HCT116 (cell line): ENCODE measurements around the gene ALK. TPM values are rescaled to one million over a fixed set of nuclear protein-coding genes. Genes with fewer than 3 reads are reported as not detected.

Experiments used
- ATAC-seq: fragments of 200-7000 bp; cut with Tn5 transposase; 2 replicates; pipeline ENCODE4 v1.9.1; 2020; ENCODE audit warnings: mild to moderate bottlenecking, moderate library complexity
- BruUV-seq: library from RNA; stranded (reverse); fragments of 400-500 nt; replicated peaks from 2 replicates; lab custom pipeline; 2021; lab: Mats Ljungman, UMichigan
- CTCF ChIA-PET: fragments of 300-600 bp; sonication (Branson Sonifier 250); formaldehyde crosslinking; loops from one replicate; lab custom pipeline; 2021; ENCODE audit warnings: antibody characterized with exemption; lab: Charles Lee
- POLR2A ChIA-PET: fragments of 300-600, 350-600 bp; sonication (Branson Sonifier 250); formaldehyde crosslinking; loops from one replicate; lab custom pipeline; 2021; ENCODE audit warnings: antibody characterized with exemption; lab: Charles Lee
- RAD21 ChIA-PET, 2 experiments: fragments of 300-600 bp; sonication (Branson Sonifier 250); formaldehyde crosslinking; loops; one replicate each; lab custom pipeline; 2023; ENCODE audit warnings: low total read pairs in 2 of 2; ENCODE audit not compliant: uncharacterized antibody in 2 of 2, unreplicated experiment in 2 of 2, low non-redundant PET in 1 of 2; lab: Charles Lee
- DNase-seq: peaks from one replicate; pipeline ENCODE4 v3.0.0-alpha.2; 2010; ENCODE audit warnings: low read depth, low spot score
- H2AFZ ChIP-seq: fragments of 200-600 bp; shearing (Covaris generic), sonication (generic); 2 replicates; pipeline ENCODE4 v1.6.1; 2017; ENCODE audit warnings: low read depth, mixed run types, mixed read lengths, antibody characterized with exemption, low read length; ENCODE audit not compliant: poor library complexity, severe bottlenecking
- H3K27ac ChIP-seq: 2 replicates; pipeline ENCODE4 v1.5.1; 2012; ENCODE audit warnings: low read depth, low read length
- H3K27me3 ChIP-seq: fragments of 200-600 bp; sonication (generic); 2 replicates; pipeline ENCODE4 v1.6.1; 2016; ENCODE audit warnings: mixed run types, low read length, mixed read lengths; ENCODE audit not compliant: insufficient read depth
- H3K36me3 ChIP-seq, 2 experiments: fragments of 200-500 bp in 1 of 2; fragments of 200-600 bp in 1 of 2; sonication (Bioruptor generic) in 1 of 2; sonication (generic) in 1 of 2; 2 replicates each; pipeline versions ENCODE4 v1.5.1 to v1.6.1; 2014 to 2016; ENCODE audit warnings: low read length in 2 of 2, inconsistent platforms in 1 of 2, mixed read lengths in 1 of 2, mixed run types in 1 of 2; ENCODE audit not compliant: insufficient read depth in 2 of 2, control insufficient read depth in 1 of 2
- H3K4me1 ChIP-seq, 2 experiments: fragments of 200-600 bp in 1 of 2; sonication (generic) in 1 of 2; 2 replicates each; pipeline versions ENCODE4 v1.5.1 to v1.6.1; 2012 to 2017; ENCODE audit warnings: low read length in 2 of 2, inconsistent platforms in 1 of 2, mild to moderate bottlenecking in 1 of 2, mixed read lengths in 1 of 2, mixed run types in 1 of 2, moderate library complexity in 1 of 2; ENCODE audit not compliant: insufficient read depth in 2 of 2, control insufficient read depth in 1 of 2
- H3K4me2 ChIP-seq: fragments of 200-600 bp; sonication (generic); 2 replicates; pipeline ENCODE4 v1.6.1; 2017; ENCODE audit warnings: mixed run types, low read length, mixed read lengths
- H3K4me3 ChIP-seq, 2 experiments: fragments of 200-600 bp in 1 of 2; sonication (generic) in 1 of 2; replicated peaks in 1 of 2; 2 replicates each; pipeline ENCODE4 v1.5.1; 2011 to 2016; ENCODE audit warnings: low read length in 2 of 2, control low read depth in 1 of 2, low read depth in 1 of 2, mild to moderate bottlenecking in 1 of 2, mixed read lengths in 1 of 2, mixed run types in 1 of 2
- H3K79me2 ChIP-seq: fragments of 200-600 bp; sonication (generic); 2 replicates; pipeline ENCODE4 v1.6.1; 2017; ENCODE audit warnings: mild to moderate bottlenecking, mixed run types, low read length, moderate library complexity, mixed read lengths; ENCODE audit not compliant: insufficient read depth
- H3K9ac ChIP-seq: fragments of 200-600 bp; sonication (generic); 2 replicates; pipeline ENCODE4 v1.6.1; 2016; ENCODE audit warnings: low read length, mixed read lengths
- H3K9me2 ChIP-seq: fragments of 200-600 bp; sonication (generic), shearing (Covaris generic); 2 replicates; pipeline ENCODE4 v1.6.1; 2017; ENCODE audit warnings: mixed run types, mild to moderate bottlenecking, moderate library complexity; ENCODE audit not compliant: insufficient read depth
- H3K9me3 ChIP-seq, 2 experiments: fragments of 200-500 bp in 1 of 2; fragments of 200-600 bp in 1 of 2; sonication (Bioruptor generic) in 1 of 2; sonication (generic) in 1 of 2; 2 replicates each; pipeline ENCODE4 v1.6.1; 2014 to 2017; ENCODE audit warnings: low read length in 2 of 2, mixed read lengths in 2 of 2, inconsistent platforms in 1 of 2, low read depth in 1 of 2, mild to moderate bottlenecking in 1 of 2, mixed run types in 1 of 2, moderate library complexity in 1 of 2; ENCODE audit not compliant: control insufficient read depth in 1 of 2, insufficient read depth in 1 of 2
- H4K20me1 ChIP-seq: fragments of 200-600 bp; sonication (generic), shearing (Covaris generic); 2 replicates; pipeline ENCODE4 v1.6.1; 2017; ENCODE audit warnings: mixed run types, mild to moderate bottlenecking, moderate library complexity; ENCODE audit not compliant: insufficient read depth
- ATF3 ChIP-seq: IDR thresholded peaks from 2 replicates; pipeline ENCODE4 v1.6.1; 2012
- EZH2phosphoT487 ChIP-seq: fragments of 200-600 bp; IDR thresholded peaks from 2 replicates; pipeline ENCODE4 v1.6.1; 2018; ENCODE audit warnings: antibody characterized with exemption, borderline replicate concordance
- FOSL1 ChIP-seq: IDR thresholded peaks from 2 replicates; pipeline ENCODE4 v1.6.1; 2012; ENCODE audit warnings: low read depth
- MAX ChIP-seq: IDR thresholded peaks from 2 replicates; pipeline ENCODE4 v1.6.1; 2012
- POLR2A ChIP-seq: IDR thresholded peaks from 2 replicates; pipeline ENCODE4 v1.7.0; 2011; ENCODE audit warnings: borderline replicate concordance; ENCODE audit not compliant: insufficient read depth, insufficient read length; ENCODE audit errors: extremely low read depth
- RAD21 ChIP-seq: IDR thresholded peaks from 2 replicates; pipeline ENCODE4 v1.6.1; 2012; ENCODE audit warnings: low read depth, mild to moderate bottlenecking
- REST ChIP-seq: IDR thresholded peaks from 2 replicates; pipeline ENCODE4 v1.6.1; 2012; ENCODE audit warnings: low read depth
- TCF7L2 ChIP-seq: IDR thresholded peaks from 2 replicates; pipeline ENCODE4 v1.7.0; 2011; ENCODE audit warnings: borderline replicate concordance, inconsistent platforms; ENCODE audit not compliant: insufficient read depth, insufficient read length; ENCODE audit errors: extremely low read depth
- YY1 ChIP-seq: IDR thresholded peaks from 2 replicates; pipeline ENCODE4 v1.6.1; 2011; ENCODE audit warnings: low read length, low read depth, moderate library complexity, mild to moderate bottlenecking; ENCODE audit not compliant: insufficient replicate concordance; ENCODE audit errors: extremely low read depth
- ZNF274 ChIP-seq: fragments of 200-500 bp; sonication (Bioruptor generic); IDR thresholded peaks from 2 replicates; pipeline ENCODE4 v1.6.1; 2014; ENCODE audit warnings: mild to moderate bottlenecking, low read depth, low read length, inconsistent platforms
- intact Hi-C: fragments of 100-400 bp; cut with micrococcal nuclease; formaldehyde crosslinking; loops from 2 replicates; pipeline ENCODE4 v1.10.0; 2022
- total RNA-seq: library from RNA; stranded (reverse); gene quantifications from one replicate; pipeline ENCODE4 v1.2.1, GENCODE V29; 2021; ENCODE audit not compliant: unreplicated experiment

The ALK gene
- total RNA-seq, 1 experiment from 2014 or later = not detected

GRCh38 chr2:29936020-29936419, 14.6 kb upstream of the ALK start:
- intact Hi-C loops = no loop called here
- no TSS peak for BruUV-seq
- Histone ChIP-seq H3K4me1 (no peaks in the 10 kb centered on the region), H3K27me3 (peaks cover 51% of the 10 kb centered on the region), H3K4me2 (no peak overlapping the region), H2AFZ (no peak overlapping the region), H3K27ac (no peak overlapping the region), H3K9me3 (no peaks in the 10 kb centered on the region), H3K4me3 (no peak overlapping the region), H3K36me3 (no peaks in the 10 kb centered on the region), H3K79me2 (no peaks in the 10 kb centered on the region), H4K20me1 (no peaks in the 10 kb centered on the region), H3K9me2 (no peaks in the 10 kb centered on the region), H3K9ac (no peak overlapping the region)
- CTCF ChIA-PET = no interaction called here
- no peak for DNase-seq
- TF ChIP-seq ATF3 (no peak), YY1 (no peak), FOSL1 (no peak), POLR2A (no peak), RAD21 (no peak), EZH2phosphoT487 (no peak), TCF7L2 (no peak), REST (no peak), ZNF274 (no peak), MAX (no peak)
- ATAC-seq = no peak
- RAD21 ChIA-PET = no interaction called here
- POLR2A ChIA-PET = no interaction called here
